Measurements from ENCODE around the gene CTIF.

The CTIF gene

DNA sequence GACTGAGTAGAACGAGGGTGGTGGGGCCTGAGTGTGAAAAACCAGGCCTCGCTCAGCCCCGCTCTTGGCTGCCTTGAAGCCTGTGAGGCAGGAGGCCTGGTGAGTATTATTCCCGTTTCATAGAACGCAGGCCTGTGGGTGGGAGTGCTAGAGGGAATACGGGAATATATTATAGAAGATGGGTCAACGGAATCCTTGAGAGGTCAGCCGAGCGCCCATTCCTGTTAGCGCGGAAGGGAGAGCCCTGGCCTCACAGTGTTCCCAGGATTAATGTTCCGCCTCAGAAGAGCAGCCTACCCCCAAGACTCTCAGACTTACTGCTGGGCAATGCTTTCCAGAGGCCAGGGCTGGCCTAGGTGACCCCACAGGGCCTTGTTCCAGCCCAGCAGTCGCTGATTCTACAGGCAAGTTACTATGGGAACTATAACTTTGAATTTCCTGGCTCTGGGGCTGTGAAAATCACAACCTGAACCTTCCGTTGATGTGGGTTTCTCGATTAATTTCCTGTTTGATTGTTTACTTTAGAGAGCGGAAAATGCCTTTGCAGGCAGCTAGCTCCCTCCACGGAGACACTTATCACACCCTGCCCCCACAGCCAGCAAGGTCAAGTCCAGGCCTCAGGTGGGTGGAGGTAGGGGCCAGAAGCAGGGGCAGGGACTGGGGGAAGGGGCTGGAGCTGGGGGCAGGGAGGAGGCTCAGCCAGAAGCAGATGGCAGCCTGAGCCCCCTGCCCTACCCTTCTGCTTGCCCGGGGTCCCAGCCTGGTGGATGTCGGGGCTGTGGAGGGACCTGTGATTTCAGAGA, 303.6 kb downstream of the CTIF start:
- no peak for DNase-seq

DNA sequence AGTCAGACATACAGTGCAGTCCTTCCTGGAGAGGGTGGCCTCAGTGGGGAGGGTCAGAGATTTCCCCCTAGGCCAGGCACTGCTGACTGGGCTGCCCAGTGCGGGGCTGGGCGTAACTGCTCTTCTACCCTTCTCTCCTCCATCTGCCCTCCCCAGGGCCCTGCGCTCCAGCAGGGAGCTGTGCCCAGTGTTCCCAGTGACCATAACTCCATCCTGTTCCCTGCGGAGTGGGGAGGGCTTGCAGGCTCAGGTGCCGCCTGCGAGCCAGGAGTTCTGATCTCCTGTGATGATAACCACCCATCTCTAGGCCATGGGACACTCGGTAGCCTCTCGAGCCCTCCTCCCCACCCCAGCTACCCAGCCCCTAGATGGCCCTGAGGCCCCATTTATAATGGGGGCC, 304.3 kb downstream of the CTIF start:
- DNase-seq, result no peak

DNA sequence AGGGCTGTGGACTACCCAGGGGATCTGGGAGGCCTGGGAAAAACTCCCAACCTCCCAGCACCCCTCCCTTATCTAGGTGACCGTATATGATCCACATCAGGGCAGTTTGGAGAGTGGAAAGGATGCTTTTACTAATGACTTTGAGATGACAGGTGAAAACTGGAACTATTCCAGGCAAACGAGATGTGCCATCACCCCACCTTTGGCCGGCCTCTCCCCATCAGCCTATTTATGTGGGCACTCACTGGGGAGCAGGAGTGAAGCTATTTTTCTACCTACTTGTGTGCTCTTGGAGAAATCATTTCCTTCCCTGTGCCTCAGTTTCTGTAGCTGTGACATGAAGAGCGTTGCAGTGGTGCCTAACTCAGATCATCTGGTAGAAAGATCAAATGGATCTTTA, 304.8 kb downstream of the CTIF start:
- no peak for DNase-seq

DNA sequence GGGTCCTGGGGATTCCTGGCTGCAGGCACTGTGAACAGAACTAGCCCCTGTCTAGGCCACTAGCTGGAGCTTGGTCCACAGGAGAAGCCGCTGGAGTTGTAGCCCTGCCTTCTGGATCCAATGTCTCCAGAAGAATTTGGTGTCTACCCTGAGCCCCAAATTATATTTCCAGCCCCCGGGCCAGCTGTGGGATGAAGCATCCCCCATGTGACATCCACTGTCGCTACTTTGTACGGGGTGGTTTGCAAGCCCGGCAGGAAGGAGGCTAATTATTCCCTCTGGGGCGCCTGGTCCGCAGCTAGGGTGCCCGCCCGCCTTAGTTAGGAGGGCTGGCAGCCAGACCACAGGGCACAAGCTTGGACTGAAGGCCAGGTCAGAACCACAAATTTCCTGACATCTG, 305.4 kb downstream of the CTIF start:
- no peak for DNase-seq

DNA sequence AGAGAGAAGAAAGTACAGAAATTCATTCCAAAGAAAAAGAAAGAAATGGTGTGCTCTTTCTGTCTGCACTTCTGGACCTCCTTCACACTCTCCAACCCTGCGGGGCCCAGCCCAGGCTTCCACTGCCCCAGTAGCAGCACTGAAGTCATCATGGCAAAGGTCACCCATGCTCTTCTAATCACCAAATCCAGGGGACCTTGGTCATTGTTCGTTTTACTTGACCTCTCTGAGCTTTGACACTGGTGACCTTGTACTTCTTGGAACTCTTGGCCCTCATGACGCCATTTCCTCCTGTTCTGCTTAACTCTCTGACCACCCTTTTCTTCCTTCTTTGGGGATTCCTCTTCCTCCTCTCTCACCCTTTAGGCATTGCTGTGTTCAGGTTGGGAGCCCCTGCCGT, 306.3 kb downstream of the CTIF start:
- no peak for DNase-seq

DNA sequence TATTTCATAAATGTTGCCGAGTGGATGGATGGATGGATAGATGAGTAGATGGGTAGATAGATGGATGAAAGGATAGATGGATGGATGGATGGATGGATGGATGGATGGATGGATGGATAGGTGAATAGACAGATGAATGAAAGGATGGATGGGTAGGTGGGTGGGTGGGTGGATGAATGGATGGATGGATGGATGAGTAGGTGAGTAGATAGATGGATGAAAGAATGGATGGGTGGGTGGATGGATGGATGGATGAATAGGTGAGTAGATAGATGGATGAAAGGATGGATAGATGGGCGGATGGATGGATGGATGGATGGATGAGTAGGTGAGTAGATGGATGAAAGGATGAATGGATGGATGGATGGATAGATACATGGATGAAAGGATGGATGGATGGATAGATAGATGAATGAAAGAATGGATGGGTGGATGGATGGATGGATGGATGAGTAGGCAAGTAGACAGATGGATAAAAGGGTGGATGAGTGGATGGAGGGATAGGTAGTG, 307.6 kb downstream of the CTIF start:
- no peak for DNase-seq

DNA sequence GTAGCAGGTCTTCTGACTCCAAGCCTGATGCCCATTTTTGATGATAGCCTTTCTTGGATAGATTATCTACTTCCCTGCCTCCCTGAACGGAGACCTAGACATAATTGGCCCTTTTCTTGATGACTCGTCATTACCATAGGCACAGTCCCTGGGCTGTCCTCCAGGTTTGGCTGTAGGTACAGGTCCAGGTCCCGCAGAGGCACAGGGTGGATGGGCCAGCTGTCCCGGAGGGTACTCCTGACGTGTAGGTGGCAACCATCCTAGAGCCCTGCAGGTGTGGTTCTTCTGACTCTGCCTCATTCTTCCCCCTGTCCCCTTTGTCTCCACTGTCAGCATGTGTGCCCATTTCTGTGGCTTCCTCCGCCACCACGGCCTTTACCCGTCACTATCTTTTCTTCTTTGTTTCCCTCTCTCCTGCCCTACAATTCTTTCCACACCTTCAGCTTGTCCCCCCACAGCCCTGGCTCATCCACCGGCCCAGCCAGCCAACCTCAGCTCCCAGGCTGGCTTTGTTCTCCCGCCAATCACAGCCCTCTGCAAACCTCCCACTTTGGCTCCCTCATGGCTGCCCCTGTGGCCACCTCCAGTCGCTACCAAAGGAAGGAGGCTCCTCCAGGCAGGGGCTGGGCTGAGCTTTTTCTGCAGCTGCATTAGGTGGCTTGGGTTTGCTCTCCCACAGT, 309.1 kb downstream of the CTIF start:
- DNase-seq, result no peak

DNA sequence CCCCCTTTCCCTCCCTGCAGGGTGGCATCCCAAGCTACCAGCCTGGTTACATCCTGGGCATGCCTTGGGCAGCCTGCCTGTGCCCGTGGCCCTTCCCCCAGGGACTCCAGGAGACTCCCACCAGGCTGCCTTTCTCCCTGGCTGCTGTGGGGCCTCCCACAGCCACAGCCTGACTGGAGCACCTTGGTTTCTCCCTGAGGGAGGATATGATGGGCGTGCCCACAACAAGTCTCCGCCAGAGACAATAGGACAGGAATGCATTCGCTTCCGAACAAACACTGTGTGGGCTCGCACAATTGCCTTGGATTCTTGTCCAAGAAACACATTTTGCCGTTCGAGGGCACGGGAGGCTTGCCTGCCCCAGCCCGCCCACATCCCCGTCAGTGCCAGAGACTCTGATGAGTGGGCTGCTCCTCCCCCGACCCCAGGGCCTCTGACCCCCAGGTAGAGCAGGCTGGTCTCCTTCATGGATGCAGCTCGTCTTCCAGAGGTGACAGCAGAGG, 309.9 kb downstream of the CTIF start:
- no peak for DNase-seq

DNA sequence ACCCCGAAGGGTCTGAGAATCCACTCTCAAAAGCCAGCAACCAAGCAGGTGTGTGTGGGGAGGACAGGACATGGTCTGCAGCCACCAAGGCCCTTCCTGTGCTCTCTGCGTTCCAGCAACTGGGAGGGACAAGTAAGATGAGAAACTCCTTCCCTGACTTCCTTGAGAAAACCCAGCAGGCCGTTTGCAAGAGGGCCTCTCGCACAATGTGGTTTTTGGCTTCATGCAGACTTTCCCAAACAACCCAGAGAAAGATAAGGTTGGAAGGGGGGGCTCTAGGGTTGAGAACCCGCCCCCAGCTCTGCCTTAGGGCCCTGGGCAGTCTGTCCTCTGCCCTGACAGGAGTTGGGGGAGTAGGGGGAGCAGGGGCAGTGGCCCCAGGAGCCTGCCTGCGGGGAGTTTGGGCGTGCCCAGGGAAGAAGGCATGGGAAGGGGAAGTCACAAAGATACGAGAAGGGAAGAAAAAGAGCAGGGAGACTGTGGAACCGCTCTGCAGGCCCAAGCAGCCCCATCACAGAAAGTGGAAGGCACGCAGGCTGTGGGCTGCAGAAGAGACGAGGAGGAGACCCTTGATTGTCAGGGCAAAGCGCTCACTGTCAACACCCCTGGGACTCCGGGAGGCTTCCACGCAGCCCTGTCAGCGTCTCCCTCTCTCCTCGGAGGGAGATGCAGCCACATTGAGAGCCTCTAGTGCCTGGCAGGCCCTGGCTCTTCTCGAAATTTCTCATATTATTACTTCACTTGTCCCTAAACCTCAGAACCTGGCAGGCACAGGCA, 312.2 kb downstream of the CTIF start:
- no peak for DNase-seq

DNA sequence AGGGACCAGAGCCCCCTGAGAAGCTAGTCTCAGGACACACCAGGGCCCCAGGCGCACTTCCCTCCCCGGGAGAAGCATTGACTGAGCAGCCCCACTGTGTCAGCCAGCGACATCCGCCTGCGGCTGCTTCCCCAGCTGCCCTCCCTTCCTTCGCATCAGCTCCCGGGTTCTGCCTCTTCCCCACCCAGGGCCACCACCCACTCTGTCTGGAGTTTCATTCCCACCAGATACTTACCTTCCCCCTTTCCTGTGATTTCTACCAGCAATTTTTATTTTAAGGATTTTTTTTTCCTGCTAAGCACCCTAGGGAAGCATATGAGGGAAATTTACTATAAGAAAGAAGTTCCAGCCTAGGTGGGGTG, 312.7 kb downstream of the CTIF start:
- DNase-seq, result no peak

DNA sequence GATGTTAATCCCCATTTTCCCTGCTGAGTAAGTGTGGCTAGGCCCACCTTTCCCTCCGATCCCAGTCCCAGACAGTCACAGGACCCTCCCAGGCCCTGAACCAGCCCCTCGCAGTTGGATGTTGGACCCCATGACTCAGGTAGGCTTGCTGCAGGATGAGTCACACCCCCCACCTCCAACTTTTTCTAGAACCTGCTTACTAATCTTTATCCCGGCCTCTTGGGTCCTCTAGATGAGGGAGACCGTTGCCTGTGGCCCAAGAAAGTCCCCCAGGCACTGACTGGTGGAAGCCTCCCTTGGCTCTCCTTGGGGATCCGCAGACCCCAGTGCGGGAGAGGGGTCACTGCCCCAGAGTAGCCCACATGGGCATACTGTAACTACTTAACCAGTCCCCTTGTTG, 313.5 kb downstream of the CTIF start:
- no peak for DNase-seq

DNA sequence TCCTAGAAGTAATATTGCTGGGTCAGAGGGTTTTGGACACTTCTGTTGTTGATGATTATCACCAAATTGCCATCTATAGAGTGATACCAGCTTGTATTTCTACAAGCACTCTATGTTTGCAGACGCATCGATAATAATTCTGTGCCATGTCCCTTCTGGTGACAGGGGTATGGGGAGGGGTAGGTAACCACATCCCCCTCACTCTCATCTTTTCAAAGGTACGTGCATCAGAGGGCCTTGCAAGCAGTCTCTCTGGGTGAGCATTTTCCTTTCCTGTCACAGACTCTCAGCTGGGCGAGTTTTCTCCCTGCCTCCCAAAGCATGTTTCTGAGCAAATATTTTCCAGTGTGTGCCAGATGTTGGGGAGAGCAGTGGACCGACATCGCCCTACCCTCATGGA, 314.0 kb downstream of the CTIF start:
- DNase-seq, result no peak

DNA sequence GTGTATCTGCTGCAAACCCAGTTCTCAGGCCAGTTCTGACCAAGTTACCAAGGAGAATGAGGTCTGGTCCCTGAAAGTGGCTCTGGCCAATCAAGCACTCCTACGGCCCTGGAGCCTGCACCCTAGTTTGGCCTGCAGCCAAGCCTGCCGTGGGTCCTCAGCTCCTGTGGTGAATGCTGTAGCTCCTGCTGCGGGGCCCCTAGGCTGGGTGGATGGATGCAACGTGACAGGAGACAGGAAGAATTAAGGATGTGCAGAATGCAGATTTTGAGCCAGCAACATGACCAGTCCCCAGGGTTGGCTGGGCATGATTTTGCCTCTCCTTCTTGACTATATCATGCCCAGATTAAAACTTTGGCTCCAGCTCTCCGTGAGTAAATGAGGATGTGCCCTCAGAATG, 314.8 kb downstream of the CTIF start:
- no peak for DNase-seq

DNA sequence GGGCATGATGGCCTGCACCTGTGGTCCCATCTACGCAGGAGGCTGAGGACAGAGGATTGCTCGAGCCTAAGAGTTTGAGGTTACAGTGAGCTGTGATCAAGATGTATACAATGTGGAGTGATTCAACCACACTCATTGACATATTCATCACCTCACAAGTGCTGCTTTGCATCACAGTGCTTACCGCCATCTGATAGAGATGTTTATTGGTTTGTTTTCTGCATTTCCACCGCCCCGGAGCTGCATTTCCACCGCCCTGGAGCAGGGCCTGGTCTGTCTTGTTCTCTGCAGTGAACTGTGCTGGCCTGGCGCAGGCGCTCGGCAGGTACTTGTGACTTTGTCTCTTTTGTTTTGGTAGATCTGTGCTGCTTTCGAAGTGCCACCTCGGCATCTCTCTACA, 315.9 kb downstream of the CTIF start:
- no peak for DNase-seq

DNA sequence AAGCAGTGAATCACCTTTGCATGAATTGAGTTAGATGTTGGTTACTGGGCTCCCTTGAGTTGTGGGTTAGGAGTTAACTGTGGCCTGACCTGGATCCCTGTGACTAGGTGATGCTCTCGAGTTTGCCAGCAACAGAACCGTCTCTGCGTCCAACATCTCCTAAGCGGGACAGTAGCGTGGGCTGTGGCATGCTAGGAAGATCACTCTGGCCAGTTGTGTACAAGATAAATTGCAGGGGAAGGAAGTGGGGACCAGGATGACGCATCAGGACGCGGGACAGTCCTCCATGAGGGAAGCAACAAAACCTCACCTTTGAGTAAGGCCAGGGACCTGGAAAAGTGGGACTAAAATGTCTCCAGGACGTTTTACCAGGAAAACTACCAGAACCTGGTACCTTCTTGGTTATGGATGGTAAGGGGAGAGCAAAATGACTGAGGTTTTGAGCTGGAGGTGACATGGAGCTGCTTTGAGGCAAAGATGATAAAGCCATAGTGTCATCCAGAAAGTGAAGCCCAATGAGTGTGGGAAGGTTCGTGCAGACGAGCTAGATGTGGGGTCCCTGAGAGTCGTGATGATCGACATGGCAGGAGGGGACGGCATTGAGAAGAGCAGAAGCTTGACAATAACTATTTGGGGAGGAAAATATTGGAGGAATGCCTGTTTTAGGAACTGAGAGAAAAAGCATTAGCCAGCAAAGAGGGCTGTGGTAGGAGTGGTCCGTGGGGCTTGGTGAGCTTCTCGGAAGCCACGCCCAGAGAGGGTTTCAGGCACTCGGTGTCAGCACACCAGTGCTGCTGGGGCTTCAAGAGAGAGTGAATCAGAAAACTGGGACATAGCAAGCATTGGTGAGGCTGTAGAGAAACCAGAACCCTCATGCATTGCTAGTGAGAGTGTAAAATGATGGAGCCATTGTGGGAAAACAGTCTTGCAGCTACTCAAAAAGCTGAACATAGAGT, 316.9 kb downstream of the CTIF start:
- DNase-seq, result no peak

DNA sequence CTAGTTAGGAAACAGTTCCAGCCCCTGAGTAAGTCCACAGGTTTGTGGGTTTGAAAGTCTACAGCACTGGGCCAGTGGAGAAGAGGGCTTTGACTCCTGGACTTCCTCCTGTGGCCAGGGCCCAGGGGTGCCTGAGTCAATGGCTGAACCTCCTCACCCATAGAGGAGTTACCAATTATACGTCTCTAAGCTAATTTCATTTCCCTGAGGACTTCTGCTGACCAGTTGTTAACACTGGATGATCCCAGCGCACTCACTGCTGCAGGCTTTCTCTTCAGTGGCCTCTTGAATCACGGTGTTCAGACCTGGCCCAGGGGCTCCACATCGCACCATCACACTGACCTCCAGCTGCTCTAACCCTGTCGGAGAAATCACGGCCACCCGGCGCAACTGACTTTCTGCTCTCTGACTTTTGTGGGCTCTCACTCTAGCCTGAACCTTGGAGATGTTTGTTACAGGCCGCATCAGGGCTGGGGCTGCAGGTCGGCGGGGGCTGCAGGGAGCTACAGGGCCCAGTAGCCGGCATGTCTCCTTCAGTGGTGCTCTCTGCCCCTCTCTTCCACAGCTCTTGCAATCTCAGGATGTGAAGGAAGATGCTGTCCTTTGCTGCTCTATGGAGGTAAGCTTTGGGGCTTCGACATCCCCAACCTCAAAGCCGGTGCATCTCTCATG, 318.3 kb downstream of the CTIF start:
- DNase-seq, result no peak

DNA sequence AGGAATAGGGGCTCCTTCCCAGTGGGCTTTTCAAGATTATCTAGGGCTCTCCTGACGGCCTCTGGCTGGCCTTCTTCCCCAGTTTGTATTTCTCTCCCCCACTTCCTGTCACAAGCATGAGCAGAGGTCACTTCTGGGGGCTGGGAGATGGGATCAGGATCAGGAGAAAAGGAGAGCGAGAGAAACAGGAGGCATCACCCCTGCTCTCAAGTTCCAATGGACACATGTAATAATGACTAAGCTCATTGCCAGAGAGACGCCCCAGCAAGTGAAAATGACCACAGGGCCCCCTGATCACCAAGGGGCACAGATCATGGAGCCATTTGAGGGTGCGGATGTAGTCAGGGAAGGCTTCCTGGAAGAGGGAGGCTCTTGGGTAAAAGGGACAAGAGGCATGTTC, 319.8 kb downstream of the CTIF start:
- DNase-seq, result no peak

DNA sequence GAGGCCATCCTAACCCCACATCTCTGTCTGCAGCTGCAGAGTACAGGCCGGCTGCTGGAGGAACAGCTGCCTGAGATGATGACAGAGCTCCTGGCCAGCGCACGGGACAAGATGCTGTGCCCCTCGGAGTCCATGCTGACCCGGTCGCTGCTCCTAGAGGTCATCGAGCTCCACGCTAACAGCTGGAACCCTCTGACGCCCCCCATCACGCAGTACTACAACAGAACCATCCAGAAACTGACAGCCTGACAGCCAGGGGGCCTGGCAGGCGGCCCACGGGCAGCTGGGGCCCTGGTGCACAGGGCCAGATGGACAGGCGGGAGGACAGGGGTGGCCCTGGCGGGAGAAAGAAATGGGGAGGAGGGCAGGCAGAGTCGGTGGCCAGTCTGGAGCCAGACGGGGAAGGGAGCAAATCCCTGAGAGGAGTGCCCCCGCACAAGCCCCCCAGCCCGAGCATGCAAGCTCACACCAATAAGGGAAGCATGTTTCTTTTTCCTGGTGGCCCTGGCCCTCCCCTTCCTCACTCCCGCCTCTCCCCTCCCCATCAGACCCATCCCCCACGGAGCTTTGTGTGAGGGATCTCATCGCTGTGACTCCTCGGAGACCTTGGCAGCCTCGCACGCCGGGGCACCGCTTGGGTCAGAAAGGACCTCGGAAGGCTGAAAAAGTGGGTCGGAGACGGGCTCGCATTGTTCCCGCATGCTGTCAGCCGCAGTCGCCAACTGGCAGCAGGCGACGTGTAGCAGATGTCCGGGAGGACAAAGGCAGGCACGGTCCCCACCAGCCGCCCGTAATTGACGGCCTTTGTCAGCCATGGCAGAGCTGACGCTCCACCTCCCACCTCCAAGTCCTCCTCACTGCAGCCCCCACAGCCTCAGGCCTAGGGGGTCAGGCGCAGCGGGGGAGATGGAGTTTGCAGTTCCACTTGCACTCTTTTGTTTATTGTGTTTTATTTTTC, 320.8 kb downstream of the CTIF start:
- DNase-seq, result no peak

DNA sequence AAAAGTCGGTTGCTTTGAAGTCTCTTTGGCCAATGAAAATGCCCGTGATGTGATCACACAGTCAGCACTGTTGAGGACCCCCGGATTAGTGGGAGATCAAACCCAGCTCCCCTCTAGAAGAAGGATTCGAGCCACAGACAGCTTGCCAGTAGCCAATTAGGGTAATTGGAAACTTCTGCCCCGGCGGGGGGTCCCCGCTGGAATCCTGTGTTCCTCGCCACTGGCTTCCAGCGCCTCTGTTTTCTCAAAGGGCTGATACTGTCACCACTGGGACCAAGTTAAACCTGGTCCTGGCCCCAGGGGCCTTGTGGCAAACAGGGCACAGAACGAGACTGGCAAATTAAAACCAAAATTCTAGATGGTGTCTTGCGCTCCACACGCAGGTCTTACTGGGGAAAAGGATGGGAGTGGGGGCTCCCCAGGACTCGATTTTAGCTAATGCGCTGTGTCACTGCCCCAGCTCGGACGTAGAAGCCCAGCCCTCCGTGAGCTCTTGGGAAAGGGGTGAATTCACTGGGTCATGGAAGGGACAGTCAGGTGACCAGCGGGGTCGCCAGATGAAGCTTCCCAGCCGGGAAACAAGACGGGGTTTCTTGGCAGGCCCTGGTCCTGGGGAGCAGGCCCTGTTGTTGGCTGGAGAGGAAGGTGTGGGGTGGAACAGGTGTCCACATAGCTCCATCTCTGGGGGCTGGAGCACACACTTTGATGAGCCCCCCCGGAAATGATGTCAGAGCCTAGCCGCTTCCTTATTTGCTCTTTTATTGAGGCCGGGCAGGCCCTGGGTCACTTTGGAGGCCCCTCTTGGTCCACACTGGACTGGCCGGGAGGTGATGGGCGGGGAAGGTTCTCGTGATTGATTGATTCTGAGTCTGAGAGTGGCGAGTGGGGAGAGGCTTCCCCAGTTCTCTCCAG, 321.7 kb downstream of the CTIF start:
- no peak for DNase-seq
